ENCODE measurements around the gene THAP7.

Gene THAP7

GRCh38 chr22:20979940-20980453, 21.9 kb downstream of the THAP7 start:
- Histone ChIP-seq H3K27ac (ENCODE audit: low read length) (no peak overlapping the region), H3K4me2 (ENCODE audit: low read length) (no peak overlapping the region), H3K79me2 (ENCODE audit: low read length) (peaks cover 20% of the 10 kb centered on the region), H3K9me3 (ENCODE audit: insufficient read depth, low read length) (no peaks in the 10 kb centered on the region), H3K27me3 (ENCODE audit: low read depth, low read length) (no peaks in the 10 kb centered on the region), H4K20me1 (ENCODE audit: insufficient read depth, low read length) (no peaks in the 10 kb centered on the region), H3K4me3 (ENCODE audit: low read length) (no peak overlapping the region), H3K9ac (ENCODE audit: low read length) (no peak overlapping the region), H2AFZ (ENCODE audit: low read depth, low read length) (no peak overlapping the region), H3K4me1 (ENCODE audit: low read length) (peaks cover 16% of the 10 kb centered on the region), H3K36me3 (replicated peaks; ENCODE audit: low read depth, low read length) (peaks cover 6% of the 10 kb centered on the region)
- TF ChIP-seq EZH2phosphoT487 (IDR thresholded peaks at IDR 0.05; ENCODE audit: low read depth) (no peak), CTCF (IDR thresholded peaks at IDR 0.05; ENCODE audit: low read depth, low read length) (no peak)

- Histone ChIP-seq H3K79me2 (ENCODE audit: low read length) (peaks cover 20% of the 10 kb centered on the region), H3K27ac (ENCODE audit: low read length) (no peak overlapping the region), H3K36me3 (replicated peaks; ENCODE audit: low read depth, low read length) (peaks cover 3% of the 10 kb centered on the region), H3K9ac (ENCODE audit: low read length) (no peak overlapping the region), H3K4me2 (ENCODE audit: low read length) (no peak overlapping the region), H3K27me3 (ENCODE audit: low read depth, low read length) (no peaks in the 10 kb centered on the region), H3K4me1 (ENCODE audit: low read length) (peaks cover 16% of the 10 kb centered on the region), H4K20me1 (ENCODE audit: insufficient read depth, low read length) (no peaks in the 10 kb centered on the region), H3K4me3 (ENCODE audit: low read length) (no peak overlapping the region), H3K9me3 (ENCODE audit: insufficient read depth, low read length) (no peaks in the 10 kb centered on the region), H2AFZ (ENCODE audit: low read depth, low read length) (no peak overlapping the region)
- no peak for TF ChIP-seq EZH2phosphoT487 (IDR thresholded peaks at IDR 0.05; ENCODE audit: low read depth)
- no peak for TF ChIP-seq CTCF (IDR thresholded peaks at IDR 0.05; ENCODE audit: low read depth, low read length)
Observed at GRCh38 chr22:20979243-20979809, 22.6 kb downstream of the THAP7 start.

GRCh38 chr22:20978419-20978818, 23.5 kb downstream of the THAP7 start:
- no peaks in the 10 kb centered on the region for H3K36me3 ChIP-seq (replicated peaks; ENCODE audit: low read depth, low read length)
- no peak overlapping the region for H3K4me2 ChIP-seq (ENCODE audit: low read length)
- H3K27me3 ChIP-seq (ENCODE audit: low read depth, low read length) = no peaks in the 10 kb centered on the region
- no peak overlapping the region for H3K27ac ChIP-seq (ENCODE audit: low read length)
- H3K9ac ChIP-seq (ENCODE audit: low read length) = no peak overlapping the region
- H3K9me3 ChIP-seq (ENCODE audit: insufficient read depth, low read length) = no peaks in the 10 kb centered on the region
- peaks cover 15% of the 10 kb centered on the region for H3K4me1 ChIP-seq (ENCODE audit: low read length)
- H2AFZ ChIP-seq (ENCODE audit: low read depth, low read length) = no peak overlapping the region
- peaks cover 19% of the 10 kb centered on the region for H3K79me2 ChIP-seq (ENCODE audit: low read length)
- no peak for TF ChIP-seq EZH2phosphoT487 (IDR thresholded peaks at IDR 0.05; ENCODE audit: low read depth)
- TF ChIP-seq CTCF (IDR thresholded peaks at IDR 0.05; ENCODE audit: low read depth, low read length) = no peak
- H3K4me3 ChIP-seq (ENCODE audit: low read length) = no peak overlapping the region
- no peaks in the 10 kb centered on the region for H4K20me1 ChIP-seq (ENCODE audit: insufficient read depth, low read length)

- H3K4me1 ChIP-seq (ENCODE audit: low read length) = peaks cover 8% of the 10 kb centered on the region
- no peak overlapping the region for H2AFZ ChIP-seq (ENCODE audit: low read depth, low read length)
- no peak overlapping the region for H3K9ac ChIP-seq (ENCODE audit: low read length)
- no peak for TF ChIP-seq EZH2phosphoT487 (IDR thresholded peaks at IDR 0.05; ENCODE audit: low read depth)
- no peak for TF ChIP-seq CTCF (IDR thresholded peaks at IDR 0.05; ENCODE audit: low read depth, low read length)
- H3K79me2 ChIP-seq (ENCODE audit: low read length) = peaks cover 11% of the 10 kb centered on the region
- no peaks in the 10 kb centered on the region for H3K36me3 ChIP-seq (replicated peaks; ENCODE audit: low read depth, low read length)
- no peaks in the 10 kb centered on the region for H3K9me3 ChIP-seq (ENCODE audit: insufficient read depth, low read length)
- H3K4me3 ChIP-seq (ENCODE audit: low read length) = no peak overlapping the region
- H4K20me1 ChIP-seq (ENCODE audit: insufficient read depth, low read length) = no peaks in the 10 kb centered on the region
- H3K27me3 ChIP-seq (ENCODE audit: low read depth, low read length) = no peaks in the 10 kb centered on the region
- H3K27ac ChIP-seq (ENCODE audit: low read length) = no peak overlapping the region
- H3K4me2 ChIP-seq (ENCODE audit: low read length) = no peak overlapping the region
Observed at GRCh38 chr22:20977516-20978170, 24.3 kb downstream of the THAP7 start.
